HG02938 (cell line): ENCODE data around the gene MRPS16.

Experiments
- ATAC-seq: cut with Tn5 transposase; IDR thresholded peaks from one replicate; pipeline ENCODE4 v1.9.1; 2021; ENCODE audit warnings: mild to moderate bottlenecking, moderate library complexity; ENCODE audit not compliant: unreplicated experiment

The MRPS16 gene

DNA sequence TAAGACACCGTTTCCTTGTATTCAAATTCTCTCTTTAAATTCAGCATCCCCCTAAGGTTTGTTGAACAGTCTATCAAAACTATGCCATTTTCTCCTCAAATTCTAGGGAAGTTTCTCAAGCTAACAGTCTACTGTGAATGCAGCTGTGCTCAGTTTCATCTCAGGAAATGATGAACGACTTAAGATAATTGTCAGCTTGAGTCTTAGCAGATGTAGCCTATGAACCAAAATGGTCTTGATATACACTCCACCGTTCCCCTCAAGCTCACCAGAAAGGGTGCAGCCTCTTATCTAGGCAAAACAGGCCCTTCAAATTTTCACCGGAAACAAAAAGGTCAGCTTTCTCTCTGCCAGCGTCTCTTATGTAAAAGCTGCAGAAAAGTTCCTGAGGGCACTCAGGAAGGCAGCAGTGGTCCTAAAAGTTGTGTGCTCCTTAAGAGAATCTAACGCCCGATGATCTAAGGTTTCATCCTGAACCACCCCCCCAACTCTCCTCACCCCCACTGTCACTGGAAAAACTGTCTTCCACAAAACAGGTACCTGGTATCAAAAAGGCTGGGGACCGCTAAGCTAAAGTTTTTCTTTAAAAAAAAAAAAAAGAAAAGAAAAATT lies 7.5 kb downstream of the MRPS16 start:
- no peak for ATAC-seq

- ATAC-seq, result no peak
These were observed 12.5 kb downstream of the MRPS16 start for GRCh38 chr10:73239908-73240307.

- ATAC-seq, result no peak
These were observed 13.4 kb downstream of the MRPS16 start for GRCh38 chr10:73238990-73239566.

GRCh38 chr10:73234695-73235094 lies 17.7 kb downstream of the MRPS16 start:
- ATAC-seq, result no peak

DNA sequence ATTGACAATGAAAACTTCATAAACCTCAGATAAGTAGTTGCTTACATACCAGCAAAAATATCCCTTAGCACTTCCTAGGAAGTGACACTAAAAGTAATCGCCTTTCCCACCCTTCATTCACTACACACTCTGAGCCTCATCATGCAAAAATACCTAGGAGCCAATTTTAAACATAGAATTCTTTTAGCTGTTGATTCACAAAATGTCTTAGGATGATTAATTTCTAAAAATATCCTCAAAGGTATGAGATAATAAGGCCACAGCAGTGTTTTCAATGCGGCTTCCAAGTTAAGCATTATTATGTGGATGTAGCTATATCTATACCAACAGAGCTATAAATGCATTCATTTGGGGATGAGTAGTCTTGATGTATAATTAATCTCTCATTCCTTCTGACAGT lies 18.6 kb downstream of the MRPS16 start:
- no peak for ATAC-seq

GRCh38 chr10:73232887-73233286 lies 19.6 kb downstream of the MRPS16 start:
- ATAC-seq, result no peak

- no peak for ATAC-seq
These were observed 22.9 kb downstream of the MRPS16 start for GRCh38 chr10:73229567-73229966.

GRCh38 chr10:73228247-73228646 lies 24.2 kb downstream of the MRPS16 start:
- ATAC-seq, result no peak

GRCh38 chr10:73226663-73227062 lies 25.8 kb downstream of the MRPS16 start:
- ATAC-seq, result no peak

DNA sequence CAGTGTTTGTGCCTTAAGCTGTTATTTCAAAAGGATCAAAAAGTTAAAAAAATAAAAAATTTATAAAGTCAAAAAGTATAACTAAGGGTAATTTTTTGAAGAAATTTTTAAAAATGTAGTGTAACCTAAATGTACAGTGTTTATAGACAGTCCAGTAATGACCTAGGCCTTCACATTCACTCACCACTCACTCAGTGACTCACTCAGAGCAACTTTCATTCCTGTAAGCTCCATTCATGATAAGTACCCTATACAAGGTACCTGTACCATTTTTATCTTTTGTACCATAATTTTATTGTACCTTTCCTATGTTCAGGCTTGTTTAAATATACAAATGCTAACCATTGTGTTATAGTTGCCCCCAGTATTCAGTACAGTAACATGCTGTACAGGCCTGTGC lies 26.9 kb downstream of the MRPS16 start:
- ATAC-seq, result no peak

GRCh38 chr10:73220989-73221388 lies 31.5 kb downstream of the MRPS16 start:
- ATAC-seq, result no peak

DNA sequence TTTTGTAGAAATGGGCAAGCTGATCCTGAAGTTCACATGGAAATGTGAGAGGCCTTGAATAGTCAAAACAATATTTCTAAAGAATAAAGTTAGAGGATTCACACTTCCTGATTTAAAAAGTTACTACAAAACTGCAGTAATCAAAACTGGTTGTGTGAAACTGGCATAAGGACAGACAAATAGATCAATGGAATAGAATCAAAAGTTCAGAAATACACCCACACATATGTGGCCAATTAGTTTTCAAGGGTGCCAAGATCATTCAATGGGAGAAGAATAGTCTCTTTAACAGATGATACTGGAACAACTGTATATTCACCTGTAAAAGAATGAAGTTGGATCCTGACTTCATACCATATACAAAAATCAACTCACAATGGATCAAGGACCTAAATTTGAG lies 33.1 kb downstream of the MRPS16 start:
- no peak for ATAC-seq

GRCh38 chr10:73218431-73219191 lies 33.8 kb downstream of the MRPS16 start:
- no peak for ATAC-seq

GRCh38 chr10:73217628-73218027 lies 34.8 kb downstream of the MRPS16 start:
- no peak for ATAC-seq

DNA sequence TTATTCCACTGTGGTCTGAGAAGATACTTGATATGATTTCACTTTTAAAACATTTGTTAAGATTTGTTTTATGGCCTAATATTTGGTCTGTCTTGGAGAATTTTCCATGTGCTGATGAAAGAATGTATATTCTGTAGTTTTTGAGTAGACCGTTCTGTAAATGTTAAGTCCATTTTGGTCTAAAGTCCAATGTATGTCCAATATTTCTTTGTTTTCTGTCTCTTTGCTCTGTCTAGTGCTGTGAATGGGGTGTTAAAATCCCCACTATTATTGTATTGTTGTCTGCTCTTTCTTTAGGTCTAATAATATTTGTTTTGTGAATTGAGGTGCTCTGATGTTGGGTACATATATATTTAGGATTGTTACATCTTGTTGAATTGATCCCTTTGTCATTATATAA lies 36.7 kb downstream of the MRPS16 start:
- ATAC-seq, result no peak

DNA sequence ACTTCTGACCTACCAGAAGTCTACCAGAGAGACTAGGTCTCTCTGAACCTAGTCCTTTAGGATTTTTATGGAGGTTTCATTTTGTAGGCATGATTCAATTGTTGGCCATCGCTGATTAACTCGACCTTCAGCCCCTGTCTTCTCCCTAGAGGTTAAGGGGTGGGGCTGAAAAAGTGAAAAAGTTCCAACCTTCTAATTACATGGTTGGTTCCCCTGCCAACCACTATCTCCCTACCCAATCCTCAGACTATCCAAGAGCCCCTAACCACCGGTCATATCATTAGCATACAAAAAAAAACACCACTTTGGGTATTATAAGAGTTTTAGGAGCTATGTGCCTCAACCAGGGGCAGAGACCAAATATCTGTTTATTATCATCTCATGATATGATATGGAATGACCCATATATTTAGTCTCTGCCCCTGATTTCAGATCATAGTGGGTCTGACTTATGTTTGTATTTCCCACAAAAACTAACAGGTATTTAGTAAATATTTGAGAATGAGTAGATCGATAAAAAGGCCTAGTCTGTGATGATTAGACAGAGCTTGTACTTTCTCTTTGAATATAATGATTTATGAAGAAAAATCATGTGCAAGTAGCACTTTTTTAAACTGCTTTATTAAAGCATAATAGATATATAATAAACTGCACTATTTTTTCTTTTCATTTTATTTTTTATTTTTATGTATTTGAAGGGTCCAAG lies 41.2 kb downstream of the MRPS16 start:
- ATAC-seq, result no peak

DNA sequence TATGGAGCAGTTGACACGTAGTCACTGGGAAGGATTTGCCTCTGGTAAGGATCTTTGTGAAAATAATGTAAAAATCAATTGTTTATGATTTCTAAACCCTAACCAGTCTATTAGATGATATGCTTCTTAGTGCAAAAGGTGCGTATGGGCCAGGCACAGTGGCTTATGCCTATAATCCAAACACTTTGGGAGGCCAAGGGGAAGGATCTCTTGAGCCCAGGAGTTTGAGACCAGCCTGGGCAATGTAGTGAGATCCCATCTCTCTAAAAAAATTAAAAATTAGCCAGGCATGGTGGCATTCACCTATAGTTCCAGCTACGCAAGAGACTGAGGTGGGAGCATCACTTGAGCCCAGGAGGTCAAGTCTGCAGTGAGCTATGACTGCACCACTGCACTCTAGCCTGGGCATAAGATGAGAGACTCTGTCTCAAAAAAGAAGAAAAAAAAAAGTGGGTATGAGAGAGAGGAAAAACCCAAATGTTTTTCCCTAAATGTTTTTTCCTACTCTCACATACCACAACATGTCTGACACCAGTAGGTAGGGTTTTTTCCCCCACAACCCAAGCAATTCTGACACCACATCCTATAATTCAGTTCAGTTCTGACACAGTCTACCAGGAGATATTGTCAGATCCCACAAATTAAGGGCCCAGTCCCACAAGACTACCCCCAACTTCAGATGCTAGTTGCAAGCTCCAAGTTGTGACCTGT lies 41.9 kb downstream of the MRPS16 start:
- no peak for ATAC-seq

DNA sequence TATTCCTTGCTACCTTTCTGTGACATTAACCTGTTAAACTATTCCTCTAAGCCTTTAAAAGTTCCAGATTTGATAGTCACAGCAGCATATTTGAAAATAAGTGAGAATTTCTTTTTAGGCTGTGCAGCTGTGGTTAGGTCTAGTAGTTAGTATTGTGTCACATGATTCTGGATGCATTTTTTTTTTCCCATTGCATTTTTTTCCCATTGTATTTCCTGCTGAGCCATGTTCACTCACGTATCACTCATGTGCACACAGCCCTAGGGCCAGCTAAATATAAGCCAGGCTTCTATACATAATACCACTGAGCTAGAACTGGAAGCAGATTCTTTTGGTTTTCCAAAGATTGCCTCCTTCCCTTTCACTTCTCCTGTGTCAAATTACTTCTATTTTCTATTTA lies 42.7 kb downstream of the MRPS16 start:
- no peak for ATAC-seq

DNA sequence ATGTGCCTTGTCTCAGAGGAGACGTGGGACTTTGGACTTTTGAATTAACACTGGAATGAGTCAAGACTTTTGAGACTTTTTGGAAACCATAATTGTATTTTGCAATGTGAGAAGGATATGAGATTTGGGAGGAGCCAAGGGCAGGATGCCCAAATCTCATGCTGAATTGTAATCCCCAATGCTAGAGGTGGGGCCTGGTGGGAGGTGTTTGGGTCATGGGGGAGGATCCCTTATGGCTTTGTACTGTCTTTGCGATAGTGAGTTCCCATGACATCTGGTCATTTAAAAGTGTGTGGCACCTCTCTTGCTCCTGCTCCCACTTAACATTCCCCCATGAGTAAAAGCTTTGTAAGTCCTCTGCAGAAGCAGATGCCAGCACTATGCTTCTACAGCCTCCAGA lies 44.6 kb downstream of the MRPS16 start:
- no peak for ATAC-seq

DNA sequence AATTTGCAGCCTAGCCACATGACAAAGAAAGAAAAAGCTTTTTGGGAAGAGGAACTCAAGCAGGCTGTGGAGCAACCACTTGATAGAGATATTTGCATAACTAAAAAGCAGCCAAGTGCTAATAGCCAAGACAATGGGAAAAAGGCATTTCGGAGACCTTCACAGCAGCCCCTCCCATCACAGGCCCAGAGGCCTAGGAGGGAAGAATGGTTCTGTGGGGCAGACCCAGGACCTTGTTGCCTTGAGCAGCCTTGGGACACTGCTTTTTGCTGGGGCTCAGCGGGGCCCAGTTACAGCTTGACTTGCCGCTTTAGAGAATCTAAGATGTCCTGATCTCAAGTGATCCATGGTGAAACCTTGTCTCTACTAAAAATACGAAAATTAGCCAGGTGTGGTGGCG lies 46.1 kb downstream of the MRPS16 start:
- no peak for ATAC-seq

DNA sequence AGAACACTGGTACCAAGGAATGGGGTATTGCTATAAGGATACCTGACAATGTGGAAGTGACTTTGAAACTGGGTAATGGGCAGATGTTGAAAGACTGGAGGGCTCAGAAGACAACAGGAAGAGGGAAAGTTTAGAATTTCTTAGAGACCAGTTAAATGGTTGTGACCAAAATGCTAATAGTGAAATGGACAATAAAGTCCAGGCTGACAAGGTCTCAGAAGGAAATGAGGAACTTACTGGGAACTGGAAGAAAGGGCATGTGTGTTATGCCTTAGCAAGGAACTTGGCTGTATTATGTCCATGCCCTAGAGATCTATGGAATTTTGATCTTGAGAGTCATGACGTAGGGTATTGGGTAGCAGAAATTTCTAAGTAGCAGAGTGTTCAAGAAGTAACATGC lies 46.6 kb downstream of the MRPS16 start:
- no peak for ATAC-seq
